Measurements from ENCODE around the gene CHD6.

The CHD6 gene

DNA sequence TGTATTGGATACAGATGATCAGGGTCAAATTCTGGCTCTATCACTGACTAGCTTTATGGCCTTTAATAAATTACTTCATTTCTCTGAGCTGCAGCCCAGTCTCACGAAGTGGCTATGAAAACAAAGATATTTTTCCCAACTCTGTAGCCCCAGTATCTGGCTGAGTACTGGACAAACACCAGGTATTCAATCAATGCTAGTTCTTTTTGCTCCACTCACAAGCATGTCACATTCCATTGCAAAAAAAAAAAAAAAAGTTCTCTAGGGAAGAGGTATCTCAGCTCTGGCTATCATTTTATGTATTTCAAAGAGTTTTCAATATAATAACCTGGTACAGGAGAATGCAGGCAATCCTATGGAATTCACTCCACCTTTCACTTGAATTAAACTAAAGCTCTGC lies 3.1 kb downstream of the CHD6 start:
- no peak overlapping the region for H3K27ac Mint-ChIP-seq
- H3K4me3 Mint-ChIP-seq: peak overlapping the region; percentile 69

GRCh38 chr20:41613321-41613720 lies 4.9 kb downstream of the CHD6 start:
- peaks cover 34% of the 10 kb centered on the region for H3K4me1 Mint-ChIP-seq (ENCODE audit: low read depth)
- no peak overlapping the region for H3K27ac Mint-ChIP-seq
- DNase-seq (ENCODE audit: low spot score): no peak
- no peak overlapping the region for H3K4me3 Mint-ChIP-seq
- no peaks in the 10 kb centered on the region for H3K9me3 Mint-ChIP-seq
- no peaks in the 10 kb centered on the region for H3K27me3 Mint-ChIP-seq (ENCODE audit: low read depth)
- peaks cover 2% of the 10 kb centered on the region for H3K36me3 Mint-ChIP-seq (ENCODE audit: low read depth)

More for the DNA sequence above, 3.1 kb downstream of the CHD6 start:
- H3K4me1 Mint-ChIP-seq (ENCODE audit: low read depth): peaks cover 33% of the 10 kb centered on the region
- H3K9me3 Mint-ChIP-seq: no peaks in the 10 kb centered on the region
- no peak for DNase-seq (ENCODE audit: low spot score)
- H3K27me3 Mint-ChIP-seq (ENCODE audit: low read depth): peaks cover 9% of the 10 kb centered on the region
- peaks cover 2% of the 10 kb centered on the region for H3K36me3 Mint-ChIP-seq (ENCODE audit: low read depth)

DNA sequence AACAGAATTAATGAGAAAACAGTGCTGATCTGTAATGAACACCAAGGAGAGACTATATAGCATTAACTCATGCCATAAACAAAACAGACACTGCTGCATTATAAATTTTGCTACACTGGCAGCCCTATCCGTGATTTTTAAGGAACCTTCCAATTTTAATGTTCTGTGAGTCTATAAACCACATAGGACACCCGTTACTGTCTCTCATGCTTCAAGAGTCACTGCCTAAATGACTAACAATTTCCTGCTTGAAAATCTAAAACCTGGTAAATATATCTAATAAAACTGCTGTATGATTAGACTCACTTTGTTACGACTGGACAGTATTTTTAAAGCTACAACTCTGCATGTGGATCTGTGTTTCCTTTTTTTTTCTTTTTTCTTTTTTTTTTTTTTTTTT lies 8.7 kb downstream of the CHD6 start:
- H3K36me3 Mint-ChIP-seq (ENCODE audit: low read depth): peaks cover 2% of the 10 kb centered on the region
- H3K4me1 Mint-ChIP-seq (ENCODE audit: low read depth): peaks cover 13% of the 10 kb centered on the region
- no peak for DNase-seq (ENCODE audit: low spot score)
- no peak overlapping the region for H3K27ac Mint-ChIP-seq
- no peak overlapping the region for H3K4me3 Mint-ChIP-seq
- no peaks in the 10 kb centered on the region for H3K9me3 Mint-ChIP-seq
- no peaks in the 10 kb centered on the region for H3K27me3 Mint-ChIP-seq (ENCODE audit: low read depth)

GRCh38 chr20:41608606-41609005 lies 9.6 kb downstream of the CHD6 start:
- Mint-ChIP-seq H3K27ac (no peak overlapping the region), H3K4me1 (ENCODE audit: low read depth) (peaks cover 12% of the 10 kb centered on the region), H3K9me3 (no peaks in the 10 kb centered on the region), H3K36me3 (ENCODE audit: low read depth) (peaks cover 2% of the 10 kb centered on the region), H3K4me3 (no peak overlapping the region), H3K27me3 (ENCODE audit: low read depth) (no peaks in the 10 kb centered on the region)
- DNase-seq (ENCODE audit: low spot score): no peak

GRCh38 chr20:41607791-41608190 lies 10.4 kb downstream of the CHD6 start:
- Mint-ChIP-seq H3K27me3 (ENCODE audit: low read depth) (no peaks in the 10 kb centered on the region), H3K4me3 (no peak overlapping the region), H3K9me3 (no peaks in the 10 kb centered on the region), H3K36me3 (ENCODE audit: low read depth) (peaks cover 2% of the 10 kb centered on the region), H3K4me1 (ENCODE audit: low read depth) (peaks cover 12% of the 10 kb centered on the region), H3K27ac (no peak overlapping the region)
- no peak for DNase-seq (ENCODE audit: low spot score)

- H3K9me3 Mint-ChIP-seq: peaks cover 28% of the 10 kb centered on the region
- peaks cover 8% of the 10 kb centered on the region for H3K4me1 Mint-ChIP-seq (ENCODE audit: low read depth)
- no peak for DNase-seq (ENCODE audit: low spot score)
- no peak overlapping the region for H3K27ac Mint-ChIP-seq
- no peaks in the 10 kb centered on the region for H3K27me3 Mint-ChIP-seq (ENCODE audit: low read depth)
- no peak overlapping the region for H3K4me3 Mint-ChIP-seq
- H3K36me3 Mint-ChIP-seq (ENCODE audit: low read depth): peaks cover 16% of the 10 kb centered on the region
Measured at GRCh38 chr20:41604002-41604401, 14.2 kb downstream of the CHD6 start.

- Mint-ChIP-seq H3K4me3 (no peak overlapping the region), H3K9me3 (peaks cover 50% of the 10 kb centered on the region)
Measured at GRCh38 chr20:41601742-41602141, 16.4 kb downstream of the CHD6 start.

DNA sequence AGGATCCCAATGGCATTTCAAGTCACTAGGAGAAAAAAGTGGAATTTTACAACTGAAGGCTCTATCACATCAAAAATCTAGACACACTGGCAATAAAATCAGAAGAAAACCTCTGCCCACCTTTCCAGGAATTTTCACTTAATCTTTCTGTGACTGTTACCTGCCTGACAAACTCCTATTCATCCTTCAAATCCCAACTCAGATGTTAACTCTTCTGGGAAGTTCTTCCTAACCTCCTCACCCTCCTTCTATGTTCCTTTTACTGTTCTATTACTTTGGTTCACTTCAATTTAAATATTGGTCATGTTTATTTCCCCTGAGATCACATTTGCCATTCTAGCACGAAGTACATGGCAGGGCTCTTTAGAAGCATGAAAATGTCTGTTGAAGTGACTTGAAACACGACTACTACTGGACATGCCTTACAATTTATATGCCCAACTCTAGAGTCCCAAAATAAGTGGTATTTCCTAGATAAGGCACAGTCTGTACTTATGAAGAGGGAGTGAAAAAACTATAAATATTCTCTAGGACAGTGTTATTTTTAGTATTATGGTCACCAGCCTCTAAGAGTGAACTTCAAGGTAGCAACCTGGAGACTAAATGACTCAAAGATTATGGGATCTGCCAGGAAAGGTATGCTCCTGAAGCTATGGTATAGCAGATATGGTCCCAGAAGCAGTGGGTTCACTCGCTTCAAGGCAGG lies 17.1 kb downstream of the CHD6 start:
- Mint-ChIP-seq H3K27ac (no peak overlapping the region), H3K4me3 (no peak overlapping the region), H3K36me3 (ENCODE audit: low read depth) (peaks cover 23% of the 10 kb centered on the region), H3K4me1 (ENCODE audit: low read depth) (no peaks in the 10 kb centered on the region), H3K9me3 (peaks cover 57% of the 10 kb centered on the region), H3K27me3 (ENCODE audit: low read depth) (no peaks in the 10 kb centered on the region)
- no peak for DNase-seq (ENCODE audit: low spot score)

More at GRCh38 chr20:41601742-41602141, 16.4 kb downstream of the CHD6 start:
- no peak for DNase-seq (ENCODE audit: low spot score)
- Mint-ChIP-seq H3K4me1 (ENCODE audit: low read depth) (peaks cover under 1% of the 10 kb centered on the region), H3K27ac (no peak overlapping the region), H3K27me3 (ENCODE audit: low read depth) (no peaks in the 10 kb centered on the region), H3K36me3 (ENCODE audit: low read depth) (peaks cover 20% of the 10 kb centered on the region)

GRCh38 chr20:41599699-41600104 lies 18.5 kb downstream of the CHD6 start:
- Mint-ChIP-seq H3K4me3 (no peak overlapping the region), H3K27ac (no peak overlapping the region), H3K4me1 (ENCODE audit: low read depth) (no peaks in the 10 kb centered on the region), H3K9me3 (peaks cover 70% of the 10 kb centered on the region), H3K27me3 (ENCODE audit: low read depth) (no peaks in the 10 kb centered on the region), H3K36me3 (ENCODE audit: low read depth) (peaks cover 28% of the 10 kb centered on the region)
- no peak for DNase-seq (ENCODE audit: low spot score)

DNA sequence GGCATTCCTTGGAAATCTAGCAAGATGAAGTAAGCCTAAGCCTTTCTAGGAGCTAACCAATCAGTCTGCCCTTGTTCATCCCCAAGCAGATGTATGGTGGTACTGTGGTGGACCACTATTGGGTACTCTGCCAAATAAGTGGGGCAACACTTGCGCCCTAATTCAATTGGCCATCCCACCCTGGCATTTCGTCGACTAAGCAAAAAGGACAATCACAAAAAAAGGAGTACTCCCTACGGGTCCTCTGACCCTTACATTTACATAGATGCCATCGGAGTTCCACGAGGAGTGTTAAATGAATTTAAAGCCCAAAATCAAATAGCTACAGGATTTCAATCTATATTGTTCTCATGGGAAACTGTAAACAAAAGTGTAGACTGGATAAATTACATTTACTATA lies 19.5 kb downstream of the CHD6 start:
- DNase-seq (ENCODE audit: low spot score): no peak
- peaks cover 30% of the 10 kb centered on the region for H3K36me3 Mint-ChIP-seq (ENCODE audit: low read depth)
- H3K27ac Mint-ChIP-seq: no peak overlapping the region
- no peaks in the 10 kb centered on the region for H3K4me1 Mint-ChIP-seq (ENCODE audit: low read depth)
- no peak overlapping the region for H3K4me3 Mint-ChIP-seq
- no peaks in the 10 kb centered on the region for H3K27me3 Mint-ChIP-seq (ENCODE audit: low read depth)
- H3K9me3 Mint-ChIP-seq: peaks cover 79% of the 10 kb centered on the region

- Mint-ChIP-seq H3K27ac (no peak overlapping the region), H3K9me3 (peaks cover 62% of the 10 kb centered on the region)
Measured at GRCh38 chr20:41594514-41595322, 23.5 kb downstream of the CHD6 start.

GRCh38 chr20:41592516-41593216 lies 25.5 kb downstream of the CHD6 start:
- Mint-ChIP-seq H3K36me3 (ENCODE audit: low read depth) (peaks cover 18% of the 10 kb centered on the region), H3K9me3 (peaks cover 55% of the 10 kb centered on the region), H3K27ac (no peak overlapping the region), H3K4me3 (no peak overlapping the region), H3K27me3 (ENCODE audit: low read depth) (no peaks in the 10 kb centered on the region), H3K4me1 (ENCODE audit: low read depth) (no peaks in the 10 kb centered on the region)
- no peak for DNase-seq (ENCODE audit: low spot score)

More at GRCh38 chr20:41594514-41595322, 23.5 kb downstream of the CHD6 start:
- Mint-ChIP-seq H3K4me1 (ENCODE audit: low read depth) (no peaks in the 10 kb centered on the region), H3K36me3 (ENCODE audit: low read depth) (peaks cover 22% of the 10 kb centered on the region), H3K4me3 (no peak overlapping the region), H3K27me3 (ENCODE audit: low read depth) (no peaks in the 10 kb centered on the region)
- no peak for DNase-seq (ENCODE audit: low spot score)

- no peak for DNase-seq (ENCODE audit: low spot score)
- peaks cover 21% of the 10 kb centered on the region for H3K36me3 Mint-ChIP-seq (ENCODE audit: low read depth)
- H3K4me1 Mint-ChIP-seq (ENCODE audit: low read depth): no peaks in the 10 kb centered on the region
- H3K9me3 Mint-ChIP-seq: peaks cover 43% of the 10 kb centered on the region
- no peaks in the 10 kb centered on the region for H3K27me3 Mint-ChIP-seq (ENCODE audit: low read depth)
- H3K27ac Mint-ChIP-seq: no peak overlapping the region
- no peak overlapping the region for H3K4me3 Mint-ChIP-seq
Measured at GRCh38 chr20:41587956-41588355, 30.2 kb downstream of the CHD6 start.

GRCh38 chr20:41587523-41587922 lies 30.7 kb downstream of the CHD6 start:
- no peaks in the 10 kb centered on the region for H3K4me1 Mint-ChIP-seq (ENCODE audit: low read depth)
- DNase-seq (ENCODE audit: low spot score): no peak
- H3K9me3 Mint-ChIP-seq: peaks cover 43% of the 10 kb centered on the region
- no peak overlapping the region for H3K4me3 Mint-ChIP-seq
- H3K36me3 Mint-ChIP-seq (ENCODE audit: low read depth): peaks cover 22% of the 10 kb centered on the region
- H3K27me3 Mint-ChIP-seq (ENCODE audit: low read depth): no peaks in the 10 kb centered on the region
- H3K27ac Mint-ChIP-seq: no peak overlapping the region

Measured in T-helper 2 cell treated with Interferon-gamma antibody and Interleukin-4, amounts not matched to agents 5 μg/mL and 100 μg/mL, for 36 hours (primary cell).